H1 (cell line): ENCODE results near the gene MAPK4. TPM values are rescaled to one million over a fixed set of nuclear protein-coding genes. Genes with fewer than 3 reads are reported as not detected.

ENCODE experiments used
- CTCF ChIA-PET: fragments of 300-600 bp; sonication (Branson Sonifier 250); formaldehyde crosslinking; loops from one replicate; lab custom pipeline; 2021; ENCODE audit not compliant: partially characterized antibody; lab: Charles Lee
- POLR2A ChIA-PET: fragments of 300-600 bp; sonication (Branson Sonifier 250); formaldehyde crosslinking; loops from one replicate; lab custom pipeline; 2021; ENCODE audit warnings: inconsistent platforms; ENCODE audit not compliant: partially characterized antibody; lab: Charles Lee
- DNase-seq, 2 experiments: peaks; one replicate each; pipeline versions ENCODE4 v3.0.0 to v3.0.0-alpha.2; 2010 to 2022; ENCODE audit warnings: low spot score in 2 of 2, low read depth in 1 of 2, mixed read lengths in 1 of 2
- FAIRE-seq: peaks from 2 replicates; lab custom pipeline; 2011; peaks lifted over from hg19 to GRCh38; lab: Jason Lieb, UNC
- H2AFZ ChIP-seq: 2 replicates; pipeline ENCODE4 v1.8.1; 2012; ENCODE audit warnings: low read length, inconsistent platforms
- H2AK5ac ChIP-seq: 2 replicates; pipeline ENCODE4 v1.6.1; 2013; ENCODE audit warnings: low read depth, low read length
- H2BK120ac ChIP-seq: replicated peaks from 2 replicates; pipeline ENCODE3; 2013; ENCODE audit warnings: low read depth, low read length, inconsistent platforms
- H2BK12ac ChIP-seq: 2 replicates; pipeline ENCODE4 v1.6.1; 2013; ENCODE audit warnings: low read depth, low read length
- H2BK15ac ChIP-seq: 2 replicates; pipeline ENCODE4 v1.6.1; 2013; ENCODE audit warnings: low read length
- H2BK20ac ChIP-seq: 2 replicates; pipeline ENCODE4 v1.6.1; 2013; ENCODE audit warnings: low read length
- H2BK5ac ChIP-seq: 2 replicates; pipeline ENCODE4 v1.6.1; 2013; ENCODE audit warnings: low read depth, low read length
- H3K14ac ChIP-seq: 2 replicates; pipeline ENCODE4 v1.6.1; 2013; ENCODE audit warnings: inconsistent platforms; ENCODE audit not compliant: insufficient read length
- H3K18ac ChIP-seq: 2 replicates; pipeline ENCODE4 v1.6.1; 2013; ENCODE audit warnings: low read length; ENCODE audit errors: extremely low read depth
- H3K23ac ChIP-seq: 2 replicates; pipeline ENCODE4 v1.6.1; 2013; ENCODE audit warnings: inconsistent platforms; ENCODE audit not compliant: insufficient read length
- H3K23me2 ChIP-seq: 2 replicates; pipeline ENCODE4 v1.6.1; 2013; ENCODE audit warnings: low read depth, low read length
- H3K27ac ChIP-seq: 2 replicates; pipeline ENCODE4 v1.6.1; 2011; ENCODE audit warnings: low read depth, low read length, inconsistent platforms
- H3K27me3 ChIP-seq, 4 experiments: replicated peaks in 1 of 4; 1 replicate in 1 of 4; 2 replicates in 3 of 4; pipeline versions ENCODE4 v1.6.1 to v1.8.1; 2011 to 2013; ENCODE audit warnings: low read length in 3 of 4, mild to moderate bottlenecking in 3 of 4, inconsistent platforms in 2 of 4, mixed read lengths in 2 of 4, moderate library complexity in 1 of 4; ENCODE audit not compliant: control insufficient read depth in 3 of 4, insufficient read depth in 3 of 4; ENCODE audit errors: extremely low read depth in 1 of 4
- H3K36me3 ChIP-seq, 4 experiments: 2 replicates each; pipeline versions ENCODE4 v1.6.1 to v1.8.1; 2011 to 2013; ENCODE audit warnings: mild to moderate bottlenecking in 4 of 4, low read length in 3 of 4, moderate library complexity in 2 of 4, control low read depth in 1 of 4, inconsistent platforms in 1 of 4; ENCODE audit not compliant: insufficient read depth in 4 of 4, control insufficient read depth in 2 of 4
- H3K4ac ChIP-seq: replicated peaks from 2 replicates; pipeline ENCODE3; 2013; ENCODE audit warnings: low read length, low read depth, mixed read lengths, inconsistent platforms; ENCODE audit not compliant: insufficient read length
- H3K4me1 ChIP-seq, 4 experiments: replicated peaks in 1 of 4; 1 replicate in 1 of 4; 2 replicates in 3 of 4; pipeline versions ENCODE4 v1.6.1 to v1.8.1; 2011 to 2013; ENCODE audit warnings: low read length in 3 of 4, inconsistent platforms in 2 of 4, mixed read lengths in 1 of 4; ENCODE audit not compliant: insufficient read depth in 4 of 4, control insufficient read depth in 3 of 4
- H3K4me2 ChIP-seq, 2 experiments: 2 replicates each; pipeline versions ENCODE4 v1.6.1 to v1.8.1; 2011 to 2013; ENCODE audit warnings: low read depth in 2 of 2, low read length in 2 of 2, control low read depth in 1 of 2, inconsistent platforms in 1 of 2, mild to moderate bottlenecking in 1 of 2; ENCODE audit not compliant: insufficient read depth in 1 of 2
- H3K4me3 ChIP-seq, 4 experiments: fragments of 200-600, 300-600 bp in 1 of 4; sonication (generic), shearing (Covaris generic), sonication (Bioruptor Twin) in 1 of 4; 2 replicates each; pipeline versions ENCODE4 v1.5.1 to v1.8.1; 2011 to 2016; ENCODE audit warnings: low read length in 4 of 4, low read depth in 3 of 4, control low read depth in 2 of 4, inconsistent platforms in 2 of 4, mild to moderate bottlenecking in 2 of 4, mixed read lengths in 1 of 4, moderate library complexity in 1 of 4; ENCODE audit not compliant: insufficient read depth in 2 of 4; ENCODE audit errors: extremely low read depth in 1 of 4
- H3K56ac ChIP-seq: replicated peaks from 2 replicates; pipeline ENCODE3; 2013; ENCODE audit warnings: low read depth, mild to moderate bottlenecking, mixed read lengths, low read length, inconsistent platforms; ENCODE audit not compliant: insufficient read length
- H3K79me1 ChIP-seq: 2 replicates; pipeline ENCODE4 v1.6.1; 2013; ENCODE audit warnings: low read depth, low read length, control low read depth
- H3K79me2 ChIP-seq, 2 experiments: 2 replicates each; pipeline versions ENCODE4 v1.6.1 to v1.8.1; 2012 to 2013; ENCODE audit warnings: low read length in 2 of 2, mild to moderate bottlenecking in 2 of 2, inconsistent platforms in 1 of 2; ENCODE audit not compliant: insufficient read depth in 2 of 2, control insufficient read depth in 1 of 2
- H3K9ac ChIP-seq, 4 experiments: replicated peaks in 1 of 4; 1 replicate in 1 of 4; 2 replicates in 3 of 4; pipeline versions ENCODE4 v1.6.1 to v1.8.1; 2011 to 2013; ENCODE audit warnings: low read depth in 3 of 4, low read length in 3 of 4, control low read depth in 2 of 4, mild to moderate bottlenecking in 2 of 4, moderate library complexity in 2 of 4, inconsistent platforms in 1 of 4; ENCODE audit errors: extremely low read depth in 1 of 4
- H3K9me3 ChIP-seq, 2 experiments: 2 replicates each; pipeline versions ENCODE4 v1.6.1 to v1.8.1; 2012 to 2013; ENCODE audit warnings: mild to moderate bottlenecking in 2 of 2, moderate library complexity in 2 of 2, control low read depth in 1 of 2, inconsistent platforms in 1 of 2, low read depth in 1 of 2, low read length in 1 of 2, mixed read lengths in 1 of 2; ENCODE audit not compliant: insufficient read depth in 2 of 2
- H4K20me1 ChIP-seq, 2 experiments: replicated peaks in 1 of 2; 2 replicates each; pipeline versions ENCODE3 to v1.8.1; 2011 to 2013; ENCODE audit warnings: inconsistent platforms in 2 of 2, low read length in 2 of 2, mild to moderate bottlenecking in 1 of 2; ENCODE audit not compliant: insufficient read depth in 2 of 2, control insufficient read depth in 1 of 2
- H4K5ac ChIP-seq: 2 replicates; pipeline ENCODE4 v1.6.1; 2013; ENCODE audit warnings: low read length, low read depth, mixed read lengths, inconsistent platforms; ENCODE audit not compliant: insufficient read length
- H4K8ac ChIP-seq: 2 replicates; pipeline ENCODE4 v1.8.0; 2013; ENCODE audit warnings: mild to moderate bottlenecking, moderate library complexity, low read length, inconsistent platforms; ENCODE audit not compliant: insufficient read depth; ENCODE audit errors: extremely low read depth
- H4K91ac ChIP-seq: replicated peaks from 2 replicates; pipeline ENCODE3; 2013; ENCODE audit warnings: low read length, mixed read lengths, inconsistent platforms; ENCODE audit not compliant: insufficient read length
- BRCA1 ChIP-seq: IDR thresholded peaks from 2 replicates; pipeline ENCODE4 v1.6.1; 2012; ENCODE audit warnings: low read depth, low read length, improper control_type of control experiment
- CHD1 ChIP-seq: IDR thresholded peaks from 2 replicates; pipeline ENCODE4 v1.6.1; 2012; ENCODE audit warnings: low read depth, low read length, improper control_type of control experiment
- EZH2 ChIP-seq: fragments of 200-600 bp; sonication (generic); IDR thresholded peaks from 2 replicates; pipeline ENCODE4 v1.7.1; 2012; ENCODE audit warnings: low read depth, mild to moderate bottlenecking, moderate library complexity, low read length, inconsistent platforms; ENCODE audit not compliant: severe bottlenecking
- KDM1A ChIP-seq: fragments of 200-600, 300-600 bp; sonication (generic); IDR thresholded peaks from 2 replicates; pipeline ENCODE4 v1.7.1; 2016; ENCODE audit warnings: mild to moderate bottlenecking, low read length, borderline replicate concordance
- KDM5A ChIP-seq: fragments of 200-600 bp; IDR thresholded peaks from 2 replicates; pipeline ENCODE4 v1.7.1; 2012; ENCODE audit warnings: mild to moderate bottlenecking, low read length, inconsistent platforms, mixed read lengths
- MAFK ChIP-seq: IDR thresholded peaks from 2 replicates; pipeline ENCODE4 v1.6.1; 2012; ENCODE audit warnings: low read depth, mild to moderate bottlenecking, improper control_type of control experiment, low read length
- PHF8 ChIP-seq: fragments of 200-600 bp; sonication (generic); conservative IDR thresholded peaks from 2 replicates; pipeline ENCODE4 v1.7.1; 2012; ENCODE audit warnings: low read depth, mild to moderate bottlenecking, inconsistent platforms, low read length, moderate library complexity
- RBBP5 ChIP-seq: IDR thresholded peaks from 2 replicates; pipeline ENCODE4 v1.7.1; 2012; ENCODE audit warnings: low read depth, mild to moderate bottlenecking, inconsistent platforms, low read length, moderate library complexity, borderline replicate concordance
- TAF7 ChIP-seq: optimal IDR thresholded peaks from 2 replicates; pipeline ENCODE3; 2011; ENCODE audit warnings: low read depth, mild to moderate bottlenecking, inconsistent platforms, low read length, moderate library complexity, borderline replicate concordance
- WGBS, 2 experiments: shearing (Covaris generic) in 1 of 2; methylation state at CpG; one replicate each; pipeline versions ENCODE4 v1.1.6 to v1.1.7; 2013 to 2015; ENCODE audit warnings: low lambda C conversion rate in 2 of 2, mixed read lengths in 2 of 2, inconsistent platforms in 1 of 2, low coverage in 1 of 2, missing lambda C conversion rate in 1 of 2; ENCODE audit not compliant: insufficient replicate concordance in 2 of 2, insufficient coverage in 1 of 2, insufficient read length in 1 of 2; ENCODE audit errors: extremely low coverage in 1 of 2, missing lambda C conversion rate in 1 of 2; 5-methylcytosine and 5-hydroxymethylcytosine counted together
- polyA plus RNA-seq, 7 experiments: library from polyadenylated mRNA; depleted of rRNA in 3 of 7; stranded (reverse) in 5 of 7; unstranded in 2 of 7; fragments of >200 nt in 5 of 7; fragments of 200-250 nt in 2 of 7; gene quantifications; 1 replicate in 5 of 7; 2 replicates in 1 of 7; 4 replicates in 1 of 7; pipeline versions ENCODE4 v1.2.1 to v1.2.3, GENCODE V29; 2011 to 2013; ENCODE audit warnings: missing spikeins in 2 of 7, mixed read lengths in 2 of 7
- total RNA-seq: library from RNA; stranded (reverse); fragmentation: NEBNext Ultra II Directional; extraction: Animal tissue kit (Norgen Biotek cat#: 25700); gene quantifications from 2 replicates; pipeline ENCODE4 v1.2.1, GENCODE V29; 2021
- TF ChIP-seq, protein P1 (sequence below): IDR thresholded peaks from 2 replicates; pipeline ENCODE4 v1.6.1; 2011; ENCODE audit warnings: low read depth, mild to moderate bottlenecking, low read length; ENCODE audit not compliant: insufficient read depth

The MAPK4 gene
- total and polyA plus RNA-seq, 2 of the 8 experiments (the other 6 are each of a cell fraction or from before 2014, with no cell fraction given) = 3.2 to 3.7 TPM

DNA sequence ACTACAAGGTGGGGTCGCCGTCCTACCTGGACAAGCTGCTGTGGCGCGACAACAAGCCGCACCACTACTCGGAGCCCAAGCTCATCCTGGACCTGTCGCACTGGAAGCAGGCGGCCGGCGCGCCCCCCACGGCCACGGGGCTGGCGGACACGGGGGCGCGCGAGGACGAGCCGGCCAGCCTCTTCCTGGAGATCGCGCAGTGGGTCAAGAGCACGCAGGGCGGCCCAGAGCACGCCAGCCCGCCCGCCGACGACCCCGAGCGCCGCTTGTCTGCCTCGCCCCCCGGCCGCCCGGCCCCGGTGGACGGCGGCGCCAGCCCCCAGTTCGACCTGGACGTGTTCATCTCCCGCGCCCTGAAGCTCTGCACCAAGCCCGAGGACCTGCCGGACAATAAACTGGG, 169.5 kb downstream of the MAPK4 start:
- H2BK120ac ChIP-seq = no peak overlapping the region
- CTCF ChIA-PET = interaction anchor here (1.1 to 1.6 kb wide), 2 partner anchors 9 to 302 kb away, joined by 3 to 4 read pairs; no protein-coding TSS in a partner anchor
- H4K8ac ChIP-seq = no peak overlapping the region
- FAIRE-seq (no peak), DNase-seq (no peak)
- H3K18ac ChIP-seq = no peak overlapping the region
- no peak overlapping the region for H2BK5ac ChIP-seq
- peaks cover 0 to 1% of the 10 kb centered on the region in 2 experiments for H4K20me1 ChIP-seq
- H3K14ac ChIP-seq = no peak overlapping the region
- no peak overlapping the region for H3K9ac ChIP-seq
- TF ChIP-seq RBBP5 (no peak), TAF7 (no peak), EZH2 (no peak), CHD1 (no peak), KDM1A (no peak), MAFK (no peak), PHF8 (no peak), KDM5A (no peak), BRCA1 (no peak)
- TF ChIP-seq, protein P1, sequence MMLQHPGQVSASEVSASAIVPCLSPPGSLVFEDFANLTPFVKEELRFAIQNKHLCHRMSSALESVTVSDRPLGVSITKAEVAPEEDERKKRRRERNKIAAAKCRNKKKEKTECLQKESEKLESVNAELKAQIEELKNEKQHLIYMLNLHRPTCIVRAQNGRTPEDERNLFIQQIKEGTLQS = no peak
- H3K79me1 ChIP-seq = no peaks in the 10 kb centered on the region
- H3K4ac ChIP-seq = no peak overlapping the region
- POLR2A ChIA-PET = no interaction called here
- H4K5ac ChIP-seq = no peak overlapping the region
- no peak overlapping the region for H2AFZ ChIP-seq
- no peak overlapping the region for H3K23ac ChIP-seq
- H2BK15ac ChIP-seq = no peak overlapping the region
- no peak overlapping the region for H3K4me3 ChIP-seq
- H3K4me2 ChIP-seq = no peak overlapping the region
- H2BK12ac ChIP-seq = no peak overlapping the region
- H3K79me2 ChIP-seq = no peaks in the 10 kb centered on the region
- H3K23me2 ChIP-seq = no peaks in the 10 kb centered on the region
- H4K91ac ChIP-seq = no peak overlapping the region
- H3K9me3 ChIP-seq = no peaks in the 10 kb centered on the region
- H2BK20ac ChIP-seq = no peak overlapping the region
- no peaks in the 10 kb centered on the region for H3K36me3 ChIP-seq
- H3K56ac ChIP-seq = no peak overlapping the region
- H2AK5ac ChIP-seq = no peak overlapping the region
- no peak overlapping the region for H3K27ac ChIP-seq
- no peaks in the 10 kb centered on the region for H3K27me3 ChIP-seq
- peaks cover 0 to 4% (median 3%) of the 10 kb centered on the region in 4 experiments; a peak in 2 of 7 replicates for H3K4me1 ChIP-seq
- WGBS, 2 experiments = 88% methylated on average over 8 of the region's 46 CpGs; no CpG with 5 or more reads in 1 of the 2 experiments
